ENCODE measurements around the gene CDCA7L. TPM values are rescaled to one million over a fixed set of nuclear protein-coding genes. Genes with fewer than 3 reads are reported as not detected.

The CDCA7L gene
- total and polyA plus RNA-seq, 2 of the 13 experiments (the other 11 are each of a cell fraction or from before 2014, with no cell fraction given) = 2.7 to 4.2 TPM

DNA sequence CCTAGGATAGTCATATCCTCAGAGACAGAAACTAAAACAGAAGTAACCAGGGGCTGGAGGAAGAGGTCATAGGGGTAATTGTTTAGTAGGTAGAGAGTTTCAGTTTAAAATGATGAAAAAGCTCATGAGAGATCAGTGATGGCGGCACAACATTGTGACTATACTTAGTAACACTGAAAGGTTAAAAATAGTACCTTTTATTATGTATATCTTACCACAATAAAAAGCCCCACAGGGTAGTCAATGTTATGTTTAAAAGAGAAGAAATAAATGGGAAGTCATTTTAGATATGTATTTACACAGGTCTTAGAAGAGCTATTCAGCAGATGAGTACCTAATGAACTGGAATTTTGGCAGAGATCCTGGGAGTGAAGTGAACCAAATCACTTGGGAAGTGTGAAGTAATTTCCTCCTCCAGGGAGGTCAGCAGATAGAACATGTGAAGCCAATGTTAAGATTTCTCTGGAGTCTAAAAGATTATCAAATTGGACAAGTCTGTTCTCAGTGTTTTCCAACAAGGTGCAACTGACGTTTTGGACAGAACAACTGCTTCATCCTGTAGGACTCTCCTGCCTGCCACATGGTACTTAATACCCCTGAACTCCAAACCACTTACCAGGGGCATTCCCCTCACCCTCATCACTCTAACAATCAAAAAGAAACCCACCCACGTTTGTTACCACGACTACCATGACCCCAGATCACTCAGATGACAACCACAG is 6.4 kb downstream of the CDCA7L start:
- POLR2A ChIA-PET = no interaction called here
- Histone ChIP-seq H3K9ac (ENCODE audit: insufficient read depth, low read depth, low read length) (no peak overlapping the region), H3K9me3 (ENCODE audit: low read length) (no peaks in the 10 kb centered on the region), H3K27ac (ENCODE audit: extremely low read length, insufficient read depth, low read length) (no peak overlapping the region), H3K79me2 (ENCODE audit: insufficient read depth, low read length) (no peaks in the 10 kb centered on the region), H3K4me2 (ENCODE audit: low read depth, low read length) (no peak overlapping the region), H4K20me1 (ENCODE audit: insufficient read depth, low read length) (no peaks in the 10 kb centered on the region), H3K27me3 (ENCODE audit: control insufficient read depth in 1 of 2, insufficient read depth in 2 of 2, low read length in 2 of 2) (peaks cover 0 to 4% of the 10 kb centered on the region in 2 experiments; a peak in 1 of 5 replicates), H2AFZ (ENCODE audit: low read length) (no peak overlapping the region), H3K36me3 (replicated peaks in 1 of 2; ENCODE audit: control insufficient read depth in 1 of 2, insufficient read depth in 2 of 2, low read length in 2 of 2) (no peaks in the 10 kb centered on the region), H3K4me1 (ENCODE audit: insufficient read depth, low read length) (no peaks in the 10 kb centered on the region), H3K4me3 (replicated peaks in 1 of 3; ENCODE audit: insufficient read depth in 1 of 3, low read depth in 2 of 3, low read length in 3 of 3) (no peak overlapping the region)
- 13% methylated on average over 4 of the region's 4 CpGs for WGBS (ENCODE audit: low lambda C conversion rate)
- ATAC-seq = no peak
- CTCF ChIA-PET (ENCODE audit: low intra/inter-chr PET ratio, low total read pairs) = no interaction called here
- BruUV-seq (replicated peaks) = no TSS peak
- DNase-seq (ENCODE audit: low spot score) = no peak
- FAIRE-seq = no peak
- in situ Hi-C loops (cut with HindIII; ENCODE audit: extremely low pct_ligation_motif_present, low pct_unique_long_range_greater_than_20kb) = no loop called here
- intact Hi-C loops (cut with micrococcal nuclease; ENCODE audit: unreplicated experiment) = no loop called here
- TF ChIP-seq NCOA1 (CRISPR knock-in tag; IDR thresholded peaks at IDR 0.05) (no peak), POGZ (CRISPR knock-in tag; IDR thresholded peaks at IDR 0.05) (no peak), CHCHD3 (CRISPR knock-in tag; IDR thresholded peaks at IDR 0.05) (no peak), ZBTB20 (CRISPR knock-in tag; IDR thresholded peaks at IDR 0.05; ENCODE audit: borderline replicate concordance, low read depth) (no peak), NAIF1 (CRISPR knock-in tag; IDR thresholded peaks at IDR 0.05; ENCODE audit: borderline replicate concordance) (no peak), PPARG (CRISPR knock-in tag; conservative IDR thresholded peaks at IDR 0.05) (no peak), FLYWCH1 (CRISPR knock-in tag; IDR thresholded peaks at IDR 0.05) (no peak), ELF4 (CRISPR knock-in tag; IDR thresholded peaks at IDR 0.05; ENCODE audit: borderline replicate concordance) (no peak), ZNF615 (CRISPR knock-in tag; IDR thresholded peaks at IDR 0.05; ENCODE audit: borderline replicate concordance) (no peak), HOXA3 (CRISPR knock-in tag; IDR thresholded peaks at IDR 0.05) (no peak), ZNF317 (CRISPR knock-in tag; IDR thresholded peaks at IDR 0.05) (no peak)
- TF ChIP-seq, protein P1, sequence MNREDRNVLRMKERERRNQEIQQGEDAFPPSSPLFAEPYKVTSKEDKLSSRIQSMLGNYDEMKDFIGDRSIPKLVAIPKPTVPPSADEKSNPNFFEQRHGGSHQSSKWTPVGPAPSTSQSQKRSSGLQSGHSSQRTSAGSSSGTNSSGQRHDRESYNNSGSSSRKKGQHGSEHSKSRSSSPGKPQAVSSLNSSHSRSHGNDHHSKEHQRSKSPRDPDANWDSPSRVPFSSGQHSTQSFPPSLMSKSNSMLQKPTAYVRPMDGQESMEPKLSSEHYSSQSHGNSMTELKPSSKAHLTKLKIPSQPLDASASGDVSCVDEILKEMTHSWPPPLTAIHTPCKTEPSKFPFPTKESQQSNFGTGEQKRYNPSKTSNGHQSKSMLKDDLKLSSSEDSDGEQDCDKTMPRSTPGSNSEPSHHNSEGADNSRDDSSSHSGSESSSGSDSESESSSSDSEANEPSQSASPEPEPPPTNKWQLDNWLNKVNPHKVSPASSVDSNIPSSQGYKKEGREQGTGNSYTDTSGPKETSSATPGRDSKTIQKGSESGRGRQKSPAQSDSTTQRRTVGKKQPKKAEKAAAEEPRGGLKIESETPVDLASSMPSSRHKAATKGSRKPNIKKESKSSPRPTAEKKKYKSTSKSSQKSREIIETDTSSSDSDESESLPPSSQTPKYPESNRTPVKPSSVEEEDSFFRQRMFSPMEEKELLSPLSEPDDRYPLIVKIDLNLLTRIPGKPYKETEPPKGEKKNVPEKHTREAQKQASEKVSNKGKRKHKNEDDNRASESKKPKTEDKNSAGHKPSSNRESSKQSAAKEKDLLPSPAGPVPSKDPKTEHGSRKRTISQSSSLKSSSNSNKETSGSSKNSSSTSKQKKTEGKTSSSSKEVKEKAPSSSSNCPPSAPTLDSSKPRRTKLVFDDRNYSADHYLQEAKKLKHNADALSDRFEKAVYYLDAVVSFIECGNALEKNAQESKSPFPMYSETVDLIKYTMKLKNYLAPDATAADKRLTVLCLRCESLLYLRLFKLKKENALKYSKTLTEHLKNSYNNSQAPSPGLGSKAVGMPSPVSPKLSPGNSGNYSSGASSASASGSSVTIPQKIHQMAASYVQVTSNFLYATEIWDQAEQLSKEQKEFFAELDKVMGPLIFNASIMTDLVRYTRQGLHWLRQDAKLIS (CRISPR knock-in tag; IDR thresholded peaks at IDR 0.05) = no peak
- TF ChIP-seq, protein P2, sequence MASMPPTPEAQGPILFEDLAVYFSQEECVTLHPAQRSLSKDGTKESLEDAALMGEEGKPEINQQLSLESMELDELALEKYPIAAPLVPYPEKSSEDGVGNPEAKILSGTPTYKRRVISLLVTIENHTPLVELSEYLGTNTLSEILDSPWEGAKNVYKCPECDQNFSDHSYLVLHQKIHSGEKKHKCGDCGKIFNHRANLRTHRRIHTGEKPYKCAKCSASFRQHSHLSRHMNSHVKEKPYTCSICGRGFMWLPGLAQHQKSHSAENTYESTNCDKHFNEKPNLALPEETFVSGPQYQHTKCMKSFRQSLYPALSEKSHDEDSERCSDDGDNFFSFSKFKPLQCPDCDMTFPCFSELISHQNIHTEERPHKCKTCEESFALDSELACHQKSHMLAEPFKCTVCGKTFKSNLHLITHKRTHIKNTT (CRISPR knock-in tag; IDR thresholded peaks at IDR 0.05) = no peak
- TF ChIP-seq, protein P3, sequence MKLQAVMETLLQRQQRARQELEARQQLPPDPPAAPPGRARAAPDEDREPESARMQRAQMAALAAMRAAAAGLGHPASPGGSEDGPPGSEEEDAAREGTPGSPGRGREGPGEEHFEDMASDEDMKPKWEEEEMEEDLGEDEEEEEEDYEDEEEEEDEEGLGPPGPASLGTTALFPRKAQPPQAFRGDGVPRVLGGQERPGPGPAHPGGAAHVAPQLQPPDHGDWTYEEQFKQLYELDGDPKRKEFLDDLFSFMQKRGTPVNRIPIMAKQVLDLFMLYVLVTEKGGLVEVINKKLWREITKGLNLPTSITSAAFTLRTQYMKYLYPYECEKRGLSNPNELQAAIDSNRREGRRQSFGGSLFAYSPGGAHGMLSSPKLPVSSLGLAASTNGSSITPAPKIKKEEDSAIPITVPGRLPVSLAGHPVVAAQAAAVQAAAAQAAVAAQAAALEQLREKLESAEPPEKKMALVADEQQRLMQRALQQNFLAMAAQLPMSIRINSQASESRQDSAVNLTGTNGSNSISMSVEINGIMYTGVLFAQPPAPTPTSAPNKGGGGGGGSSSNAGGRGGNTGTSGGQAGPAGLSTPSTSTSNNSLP (IDR thresholded peaks at IDR 0.05; ENCODE audit: low read depth, low read length) = no peak
- TF ChIP-seq, protein P4, sequence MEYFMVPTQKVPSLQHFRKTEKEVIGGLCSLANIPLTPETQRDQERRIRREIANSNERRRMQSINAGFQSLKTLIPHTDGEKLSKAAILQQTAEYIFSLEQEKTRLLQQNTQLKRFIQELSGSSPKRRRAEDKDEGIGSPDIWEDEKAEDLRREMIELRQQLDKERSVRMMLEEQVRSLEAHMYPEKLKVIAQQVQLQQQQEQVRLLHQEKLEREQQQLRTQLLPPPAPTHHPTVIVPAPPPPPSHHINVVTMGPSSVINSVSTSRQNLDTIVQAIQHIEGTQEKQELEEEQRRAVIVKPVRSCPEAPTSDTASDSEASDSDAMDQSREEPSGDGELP (IDR thresholded peaks at IDR 0.05; ENCODE audit: borderline replicate concordance, low read depth) = no peak
